AG20443 (cell line): Measurements from ENCODE around the gene ESYT3.
"Not testable (repeated sequence)": the region's sequence is repeated elsewhere in the genome, so short reads cannot be mapped to it uniquely, and the experiment has no call there.

Experiments
- DNase-seq: peaks from one replicate; pipeline ENCODE4 v3.0.0; 2012; ENCODE audit warnings: low spot score, mixed read lengths

Gene ESYT3

DNA sequence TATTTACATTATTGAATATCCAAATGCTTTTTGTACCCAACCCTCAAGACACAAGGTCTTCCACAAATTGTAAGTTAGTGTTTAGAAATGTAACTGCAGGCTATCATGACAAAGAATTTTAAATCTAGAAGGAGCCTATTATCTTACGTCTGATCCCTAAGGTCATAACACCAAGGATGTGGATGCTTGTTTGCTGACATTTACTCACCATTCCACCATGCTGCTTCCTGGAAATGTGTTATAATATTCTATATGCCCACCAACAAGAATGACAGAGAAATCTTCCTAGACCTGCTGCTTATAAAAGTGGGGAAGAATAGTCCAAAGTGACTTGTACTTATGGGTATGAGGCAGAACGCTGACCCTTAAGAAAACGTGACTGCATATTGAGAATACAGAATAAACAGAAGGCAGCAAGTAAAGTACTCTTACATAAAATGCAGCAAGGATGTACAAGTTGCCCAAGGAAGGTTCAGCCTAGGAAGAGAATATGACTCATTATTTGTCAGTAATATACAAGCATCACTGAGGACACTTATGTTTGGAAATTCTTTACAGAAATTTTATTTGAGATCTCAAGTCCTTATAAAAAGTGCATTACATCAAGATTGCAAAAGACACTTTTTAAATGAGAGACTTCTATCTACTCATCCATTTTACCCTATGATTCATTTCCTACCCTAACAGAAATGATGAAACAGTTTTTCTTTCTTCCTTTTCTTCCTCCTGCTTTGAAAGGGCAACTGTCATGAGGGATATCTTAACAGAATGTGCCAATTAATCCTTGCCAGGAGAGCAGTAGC is 59.6 kb downstream of the ESYT3 start:
- peak; percentile 58 for DNase-seq

GRCh38 chr3:138494607-138494929 is 60.2 kb downstream of the ESYT3 start:
- DNase-seq: no peak

DNA sequence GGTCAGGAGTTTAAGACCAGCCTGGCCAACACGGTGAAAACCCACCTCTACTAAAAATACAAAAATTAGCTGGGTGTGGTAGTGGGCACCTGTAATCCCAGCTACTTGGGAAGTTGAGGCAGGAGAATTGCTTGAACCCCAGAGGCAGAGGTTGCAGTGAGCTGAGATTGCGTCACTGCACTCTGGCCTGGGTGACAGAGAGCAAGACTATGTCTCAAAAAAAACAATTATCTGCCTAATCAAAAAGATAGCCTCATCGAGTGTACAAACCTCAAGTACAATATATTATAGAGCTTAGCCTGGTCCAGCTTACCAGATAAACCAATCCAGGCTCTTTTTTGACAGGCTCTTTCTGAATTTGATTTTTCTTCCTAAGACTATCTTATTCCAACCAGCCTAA is 61.2 kb downstream of the ESYT3 start:
- not testable (repeated sequence) for DNase-seq

- DNase-seq: no peak
These were observed 62.0 kb downstream of the ESYT3 start for GRCh38 chr3:138496436-138496835.

GRCh38 chr3:138497021-138497420 is 62.6 kb downstream of the ESYT3 start:
- no peak for DNase-seq

GRCh38 chr3:138497851-138498250 is 63.4 kb downstream of the ESYT3 start:
- DNase-seq: no peak

DNA sequence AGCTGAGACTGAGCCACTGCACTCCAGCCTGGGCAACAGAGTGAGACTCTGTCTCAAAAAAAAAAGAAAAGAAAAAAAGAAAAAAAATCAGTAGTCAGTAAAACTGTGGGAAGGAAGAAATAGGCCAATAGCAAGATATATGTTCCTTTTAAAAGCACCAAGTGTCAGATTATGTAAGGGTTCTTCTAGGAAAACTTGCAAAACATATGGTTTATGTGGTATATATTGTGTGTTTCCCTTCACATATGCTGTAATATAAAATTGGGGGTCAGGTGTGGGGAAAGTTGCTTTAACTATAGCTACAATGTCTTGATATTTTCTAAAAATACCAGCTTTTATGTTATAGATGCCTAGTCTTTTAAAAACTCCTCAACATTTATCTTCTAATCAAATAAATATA is 64.6 kb downstream of the ESYT3 start:
- DNase-seq: no peak

DNA sequence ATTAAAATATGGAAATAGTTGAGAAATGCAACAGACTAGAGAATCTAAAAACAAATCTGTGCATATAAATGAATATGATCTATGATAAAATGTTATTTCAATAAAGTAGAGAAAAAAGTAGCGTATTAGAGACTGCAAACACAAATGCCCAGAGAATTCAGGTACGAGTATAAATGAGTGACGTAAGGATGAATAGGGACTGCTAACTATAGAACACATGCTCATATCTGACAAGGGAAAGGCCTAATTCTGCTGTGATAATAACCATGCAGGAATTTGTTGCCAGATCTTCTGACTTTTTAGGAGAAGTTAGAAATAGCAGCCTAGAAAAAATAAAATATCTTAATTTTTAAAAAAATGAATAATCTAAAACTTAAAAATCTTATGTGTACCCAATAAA is 73.1 kb downstream of the ESYT3 start:
- no peak for DNase-seq

DNA sequence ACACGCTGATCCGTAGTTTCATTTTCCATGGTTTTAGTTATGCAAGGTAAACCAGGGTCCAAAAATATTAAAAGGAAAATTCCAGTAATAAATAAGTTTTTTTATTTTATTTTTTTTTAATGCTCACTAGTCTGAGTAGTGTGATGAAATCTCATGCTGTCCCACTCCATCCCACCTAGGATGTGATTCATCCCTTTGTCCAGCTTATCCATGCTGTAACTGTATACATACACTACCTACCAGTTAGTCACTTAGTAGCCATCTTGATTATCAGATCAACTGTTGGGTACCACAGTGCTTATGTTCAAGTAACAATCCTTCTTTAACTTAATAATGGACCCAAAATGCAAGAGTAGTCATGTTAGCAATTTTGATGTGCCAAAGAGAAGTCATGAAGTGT is 75.2 kb downstream of the ESYT3 start:
- no peak for DNase-seq

DNA sequence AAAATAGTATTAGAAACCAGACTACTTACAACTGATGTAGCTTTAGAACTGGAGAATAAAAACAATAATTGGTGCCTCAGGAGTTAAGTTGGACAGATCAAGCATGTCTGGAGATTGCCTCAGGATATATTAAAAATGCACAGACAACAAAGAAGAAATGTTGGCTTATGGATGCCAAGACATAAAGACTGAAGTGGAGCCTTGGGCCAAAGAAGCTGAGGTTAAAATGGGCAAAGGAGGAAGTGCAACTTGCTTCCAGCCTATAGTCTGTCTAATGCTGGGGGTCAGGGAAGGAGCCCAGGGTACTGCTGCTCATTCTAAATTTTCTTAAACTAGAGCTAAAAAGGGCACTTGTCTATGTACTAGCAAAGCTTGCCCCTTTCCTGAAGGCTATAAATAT is 77.5 kb downstream of the ESYT3 start:
- DNase-seq: no peak

DNA sequence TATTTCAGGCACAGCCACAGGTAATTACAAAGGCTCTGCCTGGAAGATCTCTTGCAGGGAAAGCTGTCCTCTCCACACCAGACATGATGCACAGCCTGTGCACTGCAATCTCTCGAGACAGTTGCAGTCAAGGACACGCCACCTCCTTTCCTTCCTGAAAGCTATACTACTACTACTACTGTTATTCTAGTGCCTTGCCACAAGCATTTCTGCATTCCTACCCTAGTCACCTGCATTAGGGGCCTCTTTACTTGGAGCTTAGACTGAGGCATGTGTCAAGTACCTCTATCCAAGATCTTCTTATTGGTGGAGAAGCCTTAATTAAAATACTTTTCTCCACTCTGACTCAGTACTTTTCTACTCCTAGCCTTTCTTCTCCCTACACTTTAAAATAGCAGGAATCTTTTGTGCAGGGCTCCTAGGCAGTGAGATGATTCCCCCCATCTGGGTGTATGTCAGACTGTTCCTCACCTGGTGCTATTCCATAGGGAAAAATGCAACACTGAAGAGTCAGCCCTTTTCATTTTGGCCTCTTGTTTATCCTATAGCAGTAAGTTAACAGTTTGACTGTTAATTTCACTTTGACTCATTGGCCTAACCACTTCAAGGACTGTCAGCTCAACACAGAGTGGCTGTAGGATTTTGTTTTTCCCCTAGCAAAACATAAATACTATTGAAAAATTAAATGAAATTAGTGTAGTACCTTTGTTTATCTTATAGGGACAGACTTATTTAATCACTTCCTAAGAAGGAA is 78.9 kb downstream of the ESYT3 start:
- no peak for DNase-seq

- DNase-seq: not testable (repeated sequence)
These were observed 87.0 kb downstream of the ESYT3 start for GRCh38 chr3:138521445-138521844.
